ENCODE data around the gene CTNNA3. TPM values are rescaled to one million over a fixed set of nuclear protein-coding genes. Genes with fewer than 3 reads are reported as not detected.

The CTNNA3 gene
- total and polyA plus RNA-seq, 2 of the 4 experiments (the other 2 are of a cell fraction) = 0.19 to 0.90 TPM

- peaks cover 13% of the 10 kb centered on the region for H3K9me3 ChIP-seq (ENCODE audit: control insufficient read depth, insufficient read depth, low read length)
- no peak overlapping the region for H4K91ac ChIP-seq (ENCODE audit: insufficient read depth, low read depth, low read length)
- no peak for DNase-seq
- no peak for ATAC-seq (ENCODE audit: low read depth)
- H4K8ac ChIP-seq (ENCODE audit: low read depth in 2 of 2, low read length in 2 of 2) = no peak overlapping the region
- no peaks in the 10 kb centered on the region for H3K36me3 ChIP-seq (ENCODE audit: control insufficient read depth, insufficient read depth, low read length)
- no TSS peak for BruUV-seq (replicated peaks)
- no peak overlapping the region for H3K27ac ChIP-seq (ENCODE audit: insufficient read depth, low read length)
- H2AK5ac ChIP-seq (ENCODE audit: low read depth, low read length) = no peak overlapping the region
- no peak overlapping the region for H2AK9ac ChIP-seq (replicated peaks; ENCODE audit: low read depth, low read length, poor library complexity)
- TF ChIP-seq FOS (IDR thresholded peaks at IDR 0.05; ENCODE audit: low read depth, low read length) = no peak
- no peak for TF ChIP-seq MAFK (IDR thresholded peaks at IDR 0.05; ENCODE audit: low read depth, low read length)
- no peak for TF ChIP-seq NFE2L2 (IDR thresholded peaks at IDR 0.05; ENCODE audit: low read depth, low read length)
- TF ChIP-seq RCOR1 (IDR thresholded peaks at IDR 0.05; ENCODE audit: insufficient replicate concordance, low read length) = no peak
- TF ChIP-seq BHLHE40 (IDR thresholded peaks at IDR 0.05; ENCODE audit: low read depth, low read length) = no peak
- no peak for TF ChIP-seq CTCF (conservative IDR thresholded peaks at IDR 0.05; ENCODE audit: low read depth, low read length)
- TF ChIP-seq MAZ (IDR thresholded peaks at IDR 0.05; ENCODE audit: borderline replicate concordance, low read depth, low read length) = no peak
- TF ChIP-seq USF2 (IDR thresholded peaks at IDR 0.05; ENCODE audit: low read depth, low read length) = no peak
- TF ChIP-seq RFX5 (IDR thresholded peaks at IDR 0.05; ENCODE audit: low read depth, low read length) = no peak
- no peak for TF ChIP-seq RAD21 (IDR thresholded peaks at IDR 0.05; ENCODE audit: low read length)
- TF ChIP-seq ELK1 (IDR thresholded peaks at IDR 0.05; ENCODE audit: borderline replicate concordance, low read depth, low read length) = no peak
- no peak for TF ChIP-seq POLR2A (IDR thresholded peaks at IDR 0.05; ENCODE audit: low read depth, low read length)
- TF ChIP-seq MXI1 (IDR thresholded peaks at IDR 0.05; ENCODE audit: borderline replicate concordance, low read depth, low read length) = no peak
- no peak for TF ChIP-seq CHD1 (IDR thresholded peaks at IDR 0.05; ENCODE audit: low read depth, low read length)
- no peak for TF ChIP-seq CEBPB (IDR thresholded peaks at IDR 0.05; ENCODE audit: low read depth, low read length)
- TF ChIP-seq SMC3 (IDR thresholded peaks at IDR 0.05; ENCODE audit: low read depth, low read length) = no peak
- H4K20me1 ChIP-seq (ENCODE audit: insufficient read depth, low read length) = no peaks in the 10 kb centered on the region
- no peaks in the 10 kb centered on the region for H3K4me1 ChIP-seq (ENCODE audit: control insufficient read depth, insufficient read depth, low read length)
- in situ Hi-C loops (cut with MboI; ENCODE audit: low sequenced_read_pairs) (no loop called here), intact Hi-C loops (cut with micrococcal nuclease) (no loop called here), dilution Hi-C loops (cut with HindIII; ENCODE audit: low sequenced_read_pairs, unreplicated experiment) (no loop called here)
- H3K9ac ChIP-seq (ENCODE audit: low read depth, low read length) = no peak overlapping the region
- no peak overlapping the region for H3K4me3 ChIP-seq (ENCODE audit: insufficient read depth, low read depth, low read length)
- no peak overlapping the region for H3K56ac ChIP-seq (ENCODE audit: extremely low read depth, insufficient read depth, low read length)
- CTCF ChIA-PET = no interaction called here
- H2BK5ac ChIP-seq (ENCODE audit: low read depth, low read length, poor library complexity, severe bottlenecking) = no peak overlapping the region
- no peak overlapping the region for H3K18ac ChIP-seq (ENCODE audit: low read depth, low read length)
- no peak overlapping the region for H3K4me2 ChIP-seq (ENCODE audit: low read depth, low read length)
- no peak overlapping the region for H2BK120ac ChIP-seq (ENCODE audit: low read depth, low read length)
- H2BK20ac ChIP-seq (ENCODE audit: low read depth, low read length) = no peak overlapping the region
- H4K5ac ChIP-seq (ENCODE audit: low read depth, low read length) = no peak overlapping the region
- H3K4ac ChIP-seq (ENCODE audit: low read depth, low read length) = no peak overlapping the region
- H3K27me3 ChIP-seq (ENCODE audit: control insufficient read depth, insufficient read depth, low read length) = no peaks in the 10 kb centered on the region
- POLR2A ChIA-PET (ENCODE audit: unreplicated experiment) = no interaction called here
- H3K23ac ChIP-seq (ENCODE audit: low read depth, low read length) = no peak overlapping the region
- H3K14ac ChIP-seq (replicated peaks; ENCODE audit: low read depth, low read length) = no peak overlapping the region
- H2AFZ ChIP-seq (replicated peaks; ENCODE audit: low read length, poor library complexity) = no peak overlapping the region
- no peaks in the 10 kb centered on the region for H3K9me1 ChIP-seq (ENCODE audit: insufficient read depth, low read length)
- H3K79me1 ChIP-seq (ENCODE audit: low read depth in 1 of 2, low read length in 2 of 2) = no peaks in the 10 kb centered on the region
- H2BK15ac ChIP-seq (ENCODE audit: low read depth, low read length) = no peak overlapping the region
These were observed 1702.5 kb downstream of the CTNNA3 start for GRCh38 chr10:65993451-65993850.
